NCI-H1048 (cell line): ENCODE measurements around the gene SCYGR7.

ENCODE experiments used
- DNase-seq: peaks from one replicate; lab custom pipeline; 2025; lab: John Stamatoyannopoulos, UW

SCYGR7 gene

GRCh38 chr2:227759411-227760118 is 31.4 kb downstream of the SCYGR7 start:
- no peak for DNase-seq

- DNase-seq, result no peak
Measured at GRCh38 chr2:227761740-227762476, 33.8 kb downstream of the SCYGR7 start.

GRCh38 chr2:227765788-227766372 is 37.7 kb downstream of the SCYGR7 start:
- DNase-seq, result no peak

GRCh38 chr2:227766373-227766883 is 38.3 kb downstream of the SCYGR7 start:
- no peak for DNase-seq

GRCh38 chr2:227767830-227768229 is 39.7 kb downstream of the SCYGR7 start:
- no peak for DNase-seq

GRCh38 chr2:227772197-227772661 is 44.1 kb downstream of the SCYGR7 start:
- DNase-seq, result no peak

- DNase-seq, result no peak
Measured at GRCh38 chr2:227772932-227773331, 44.8 kb downstream of the SCYGR7 start.

GRCh38 chr2:227774011-227774624 is 46.0 kb downstream of the SCYGR7 start:
- DNase-seq, result no peak

GRCh38 chr2:227774895-227775842 is 47.0 kb downstream of the SCYGR7 start:
- no peak for DNase-seq
